ENCODE results near the gene HAPLN2.

HAPLN2 gene

DNA sequence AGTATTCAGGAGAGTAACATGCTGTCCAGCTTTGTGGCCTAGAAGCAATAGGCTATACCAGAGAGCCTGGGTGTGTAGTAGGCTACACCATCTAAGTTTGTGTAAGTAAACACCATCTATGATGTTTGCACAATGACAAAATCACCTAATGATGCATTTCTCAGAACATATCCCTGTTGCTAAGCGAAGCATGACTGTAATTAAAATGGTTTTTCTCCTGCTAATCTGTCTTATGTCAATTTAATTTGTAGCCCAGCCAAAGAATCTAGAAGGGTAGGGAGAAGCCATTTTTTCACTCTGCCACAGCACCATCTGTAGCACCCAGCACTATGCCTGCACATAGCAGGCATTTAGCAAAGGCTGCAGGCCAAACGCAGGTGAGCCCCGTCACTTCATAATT lies 41.7 kb upstream of the HAPLN2 start:
- POLR2A ChIA-PET = no interaction called here
- CTCF ChIA-PET = interaction anchor here (0.6 to 0.9 kb wide), 3 partner anchors 34 to 112 kb away, joined by 3 to 4 read pairs (median 3); no protein-coding TSS in a partner anchor
- Histone ChIP-seq H3K4me1 (ENCODE audit: control insufficient read depth, insufficient read depth, low read length) (no peaks in the 10 kb centered on the region), H3K36me3 (ENCODE audit: control insufficient read depth in 2 of 2, insufficient read depth in 1 of 2, low read length in 2 of 2) (no peaks in the 10 kb centered on the region), H3K9me3 (ENCODE audit: control insufficient read depth, insufficient read depth, low read depth, low read length) (no peaks in the 10 kb centered on the region), H3K4me3 (ENCODE audit: low read depth, low read length) (no peak overlapping the region), H3K27ac (ENCODE audit: extremely low read depth, low read depth, low read length) (no peak overlapping the region)
- peak; percentile 74 for TF ChIP-seq PRDM6 (tag by site-specific recombination; IDR thresholded peaks at IDR 0.05)
- no peak for TF ChIP-seq ZNF211 (tag by site-specific recombination; IDR thresholded peaks at IDR 0.05; ENCODE audit: low read depth)
- TF ChIP-seq INSM2 (tag by site-specific recombination; IDR thresholded peaks at IDR 0.05) = no peak
- TF ChIP-seq, protein P1, sequence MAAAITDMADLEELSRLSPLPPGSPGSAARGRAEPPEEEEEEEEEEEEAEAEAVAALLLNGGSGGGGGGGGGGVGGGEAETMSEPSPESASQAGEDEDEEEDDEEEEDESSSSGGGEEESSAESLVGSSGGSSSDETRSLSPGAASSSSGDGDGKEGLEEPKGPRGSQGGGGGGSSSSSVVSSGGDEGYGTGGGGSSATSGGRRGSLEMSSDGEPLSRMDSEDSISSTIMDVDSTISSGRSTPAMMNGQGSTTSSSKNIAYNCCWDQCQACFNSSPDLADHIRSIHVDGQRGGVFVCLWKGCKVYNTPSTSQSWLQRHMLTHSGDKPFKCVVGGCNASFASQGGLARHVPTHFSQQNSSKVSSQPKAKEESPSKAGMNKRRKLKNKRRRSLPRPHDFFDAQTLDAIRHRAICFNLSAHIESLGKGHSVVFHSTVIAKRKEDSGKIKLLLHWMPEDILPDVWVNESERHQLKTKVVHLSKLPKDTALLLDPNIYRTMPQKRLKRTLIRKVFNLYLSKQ (tag by site-specific recombination; IDR thresholded peaks at IDR 0.05; ENCODE audit: borderline replicate concordance) = no peak

DNA sequence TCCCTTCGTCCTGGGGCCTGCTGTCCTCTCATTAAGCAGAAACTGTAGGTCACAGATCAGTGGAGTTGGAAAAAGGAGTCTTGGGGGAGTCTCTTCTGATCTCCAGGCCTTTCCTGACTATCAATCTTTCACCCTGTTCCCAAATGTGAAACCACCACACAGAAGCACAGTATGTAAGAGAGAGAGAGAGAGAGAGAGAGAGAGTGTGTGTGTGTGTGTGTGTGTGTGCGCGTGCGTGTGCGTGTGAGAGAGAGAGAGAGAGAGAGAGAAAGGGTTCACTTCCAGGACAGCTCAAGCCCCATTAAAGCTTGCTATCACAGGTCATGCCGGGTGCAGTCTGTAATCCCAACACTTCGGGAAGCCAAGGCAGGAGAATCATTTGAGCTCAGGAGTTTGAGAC lies 41.2 kb upstream of the HAPLN2 start:
- Histone ChIP-seq H3K36me3 (ENCODE audit: control insufficient read depth in 2 of 2, insufficient read depth in 1 of 2, low read length in 2 of 2) (no peaks in the 10 kb centered on the region), H3K27ac (ENCODE audit: extremely low read depth, low read depth, low read length) (no peak overlapping the region), H3K9me3 (ENCODE audit: control insufficient read depth, insufficient read depth, low read depth, low read length) (no peaks in the 10 kb centered on the region), H3K4me3 (ENCODE audit: low read depth, low read length) (no peak overlapping the region), H3K4me1 (ENCODE audit: control insufficient read depth, insufficient read depth, low read length) (no peaks in the 10 kb centered on the region)
- ChIA-PET CTCF (no interaction called here), POLR2A (interaction anchor here (1.2 kb wide), 1 partner anchor 9 kb away, joined by 4 read pairs; no protein-coding TSS in a partner anchor)
- TF ChIP-seq ZNF548 (tag by site-specific recombination; IDR thresholded peaks at IDR 0.05) (no peak), ZNF596 (tag by site-specific recombination; IDR thresholded peaks at IDR 0.05) (peak; percentile 25; the same call in 1 of the 2 replicates), HOXD13 (CRISPR knock-in tag; IDR thresholded peaks at IDR 0.05; ENCODE audit: borderline replicate concordance) (no peak), ZNF600 (tag by site-specific recombination; IDR thresholded peaks at IDR 0.05) (no peak), ZNF639 (tag by site-specific recombination; IDR thresholded peaks at IDR 0.05) (no peak), ZNF175 (tag by site-specific recombination; IDR thresholded peaks at IDR 0.05) (no peak), FEZF1 (tag by site-specific recombination; IDR thresholded peaks at IDR 0.05) (no peak)
- TF ChIP-seq, protein P2, sequence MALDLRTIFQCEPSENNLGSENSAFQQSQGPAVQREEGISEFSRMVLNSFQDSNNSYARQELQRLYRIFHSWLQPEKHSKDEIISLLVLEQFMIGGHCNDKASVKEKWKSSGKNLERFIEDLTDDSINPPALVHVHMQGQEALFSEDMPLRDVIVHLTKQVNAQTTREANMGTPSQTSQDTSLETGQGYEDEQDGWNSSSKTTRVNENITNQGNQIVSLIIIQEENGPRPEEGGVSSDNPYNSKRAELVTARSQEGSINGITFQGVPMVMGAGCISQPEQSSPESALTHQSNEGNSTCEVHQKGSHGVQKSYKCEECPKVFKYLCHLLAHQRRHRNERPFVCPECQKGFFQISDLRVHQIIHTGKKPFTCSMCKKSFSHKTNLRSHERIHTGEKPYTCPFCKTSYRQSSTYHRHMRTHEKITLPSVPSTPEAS (tag by site-specific recombination; IDR thresholded peaks at IDR 0.05) = peak; percentile 93
- TF ChIP-seq, protein P3, sequence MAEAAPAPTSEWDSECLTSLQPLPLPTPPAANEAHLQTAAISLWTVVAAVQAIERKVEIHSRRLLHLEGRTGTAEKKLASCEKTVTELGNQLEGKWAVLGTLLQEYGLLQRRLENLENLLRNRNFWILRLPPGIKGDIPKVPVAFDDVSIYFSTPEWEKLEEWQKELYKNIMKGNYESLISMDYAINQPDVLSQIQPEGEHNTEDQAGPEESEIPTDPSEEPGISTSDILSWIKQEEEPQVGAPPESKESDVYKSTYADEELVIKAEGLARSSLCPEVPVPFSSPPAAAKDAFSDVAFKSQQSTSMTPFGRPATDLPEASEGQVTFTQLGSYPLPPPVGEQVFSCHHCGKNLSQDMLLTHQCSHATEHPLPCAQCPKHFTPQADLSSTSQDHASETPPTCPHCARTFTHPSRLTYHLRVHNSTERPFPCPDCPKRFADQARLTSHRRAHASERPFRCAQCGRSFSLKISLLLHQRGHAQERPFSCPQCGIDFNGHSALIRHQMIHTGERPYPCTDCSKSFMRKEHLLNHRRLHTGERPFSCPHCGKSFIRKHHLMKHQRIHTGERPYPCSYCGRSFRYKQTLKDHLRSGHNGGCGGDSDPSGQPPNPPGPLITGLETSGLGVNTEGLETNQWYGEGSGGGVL (tag by site-specific recombination; IDR thresholded peaks at IDR 0.05) = peak; percentile 44
